ENCODE data around the gene ST6GALNAC4. TPM values are rescaled to one million over a fixed set of nuclear protein-coding genes. Genes with fewer than 3 reads are reported as not detected.

ST6GALNAC4 gene
- total and polyA plus RNA-seq, 9 of the 15 experiments (the other 6 are each of a cell fraction or from before 2014, with no cell fraction given) = 2.6 to 43.1 (median 15.4) TPM

GRCh38 chr9:127862075-127863011 lies 54.5 kb downstream of the ST6GALNAC4 start (continued):
- TF ChIP-seq ZNF740 (CRISPR knock-in tag; IDR thresholded peaks at IDR 0.05) (peak; percentile 85), ZNF740 (tag; IDR thresholded peaks at IDR 0.05) (peak; percentile 58 to 79; a peak in 3 of 4 replicates), TEAD2 (tag; IDR thresholded peaks at IDR 0.05) (no peak), NRF1 (conservative IDR thresholded peaks at IDR 0.05 in 1 of 2, IDR thresholded peaks at IDR 0.05 in 1 of 2) (peak; percentile 60 to 66), POLR2B (IDR thresholded peaks at IDR 0.05; ENCODE audit: low read depth, partially characterized antibody) (peak; percentile 17), ZBTB2 (IDR thresholded peaks at IDR 0.05) (peak; percentile 82; the same call in 1 of the 2 replicates), NBN (IDR thresholded peaks at IDR 0.05; ENCODE audit: low read depth) (peak; percentile 91), BRF1 (IDR thresholded peaks at IDR 0.05; ENCODE audit: borderline replicate concordance, extremely low read depth, insufficient read length) (no peak), SRF (CRISPR knock-in tag; IDR thresholded peaks at IDR 0.05) (no peak), PPARD (CRISPR knock-in tag; IDR thresholded peaks at IDR 0.05) (no peak), ASH1L (IDR thresholded peaks at IDR 0.05; ENCODE audit: borderline replicate concordance, low read depth, partially characterized antibody) (peak; percentile 18), MTF1 (CRISPR knock-in tag; IDR thresholded peaks at IDR 0.05; ENCODE audit: borderline replicate concordance) (no peak; the same call in 1 of the 2 replicates), THRA (IDR thresholded peaks at IDR 0.05) (no peak), ZBTB8A (IDR thresholded peaks at IDR 0.05; ENCODE audit: partially characterized antibody) (no peak), ZBTB17 (CRISPR knock-in tag; IDR thresholded peaks at IDR 0.05) (no peak; the same call in 1 of the 2 replicates), U2AF2 (optimal IDR thresholded peaks at IDR 0.05; ENCODE audit: low read depth, low read length) (no peak), KLF10 (CRISPR knock-in tag; IDR thresholded peaks at IDR 0.05) (no peak), ELF1 (tag; IDR thresholded peaks at IDR 0.05) (peak; percentile 90), ZNF766 (CRISPR knock-in tag; conservative IDR thresholded peaks at IDR 0.05) (peak; percentile 88), TCFL5 (CRISPR knock-in tag; conservative IDR thresholded peaks at IDR 0.05) (no peak), NFYB (IDR thresholded peaks at IDR 0.05; ENCODE audit: extremely low read depth, insufficient read length) (no peak), ZNF584 (CRISPR knock-in tag; IDR thresholded peaks at IDR 0.05; ENCODE audit: low read depth) (peak; percentile 57; the same call in 1 of the 2 replicates)
